Bone marrow (tissue), 2 donors: ENCODE results near the gene IQSEC1.

Experiments
- DNase-seq, 2 donors: peaks; one replicate each; lab custom pipeline; 2025; lab: John Stamatoyannopoulos, UW

The IQSEC1 gene

DNA sequence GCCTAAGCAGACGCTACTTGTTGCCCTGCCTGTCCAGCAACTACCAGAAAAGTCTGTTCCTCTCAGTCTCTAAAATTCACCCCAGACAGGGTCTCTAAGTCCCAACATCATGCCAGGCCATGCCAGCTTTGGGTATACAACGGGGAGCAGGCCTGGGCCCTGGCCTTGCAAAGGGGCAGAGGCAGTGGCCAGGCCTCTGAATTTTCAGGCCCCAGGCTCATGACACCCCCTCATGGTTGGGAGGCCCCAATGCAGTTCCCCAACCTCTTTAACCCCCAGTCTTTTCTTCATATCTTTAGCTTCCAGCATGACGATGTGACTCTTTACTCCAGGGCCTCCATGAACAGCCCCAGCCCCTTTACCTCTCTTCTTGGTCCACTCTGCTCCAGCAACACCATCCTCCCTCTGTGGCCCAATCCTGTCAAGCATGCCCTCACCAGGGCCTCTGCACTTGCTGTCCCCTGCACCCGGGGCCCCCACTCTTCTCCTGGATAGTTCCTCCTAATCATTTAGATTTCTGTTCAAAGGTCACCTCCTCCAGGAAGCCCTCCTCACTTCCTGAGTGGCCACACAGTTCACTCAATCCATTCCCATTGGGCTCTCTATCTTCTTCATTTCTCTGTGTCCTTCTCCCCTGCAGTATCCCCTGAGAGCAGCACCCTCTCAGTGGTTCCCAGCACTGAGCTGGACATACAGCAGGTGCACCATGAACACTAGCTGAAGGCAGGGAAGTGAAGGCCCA is 4.8 kb downstream of the IQSEC1 start:
- DNase-seq = no peak

DNA sequence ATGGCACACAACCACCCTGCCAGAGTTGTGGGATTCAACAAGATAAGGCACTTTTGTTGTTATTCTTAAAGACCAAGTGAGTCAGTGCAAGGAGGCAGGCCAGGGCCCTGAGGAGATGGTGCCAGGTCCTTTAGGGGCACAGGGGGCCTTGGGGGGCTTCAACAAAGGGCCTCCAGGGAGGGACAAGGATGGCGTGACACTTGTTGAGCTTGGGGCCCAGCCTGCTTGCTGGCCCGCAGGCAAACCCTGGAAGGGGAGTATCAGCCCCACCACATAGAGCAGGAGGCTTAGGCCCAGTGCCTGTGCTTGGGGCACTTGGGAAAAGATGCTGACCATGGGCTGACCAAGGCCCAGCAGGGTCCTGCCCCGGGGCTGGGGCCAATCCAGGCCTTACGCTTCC is 5.5 kb downstream of the IQSEC1 start:
- no peak for DNase-seq

DNA sequence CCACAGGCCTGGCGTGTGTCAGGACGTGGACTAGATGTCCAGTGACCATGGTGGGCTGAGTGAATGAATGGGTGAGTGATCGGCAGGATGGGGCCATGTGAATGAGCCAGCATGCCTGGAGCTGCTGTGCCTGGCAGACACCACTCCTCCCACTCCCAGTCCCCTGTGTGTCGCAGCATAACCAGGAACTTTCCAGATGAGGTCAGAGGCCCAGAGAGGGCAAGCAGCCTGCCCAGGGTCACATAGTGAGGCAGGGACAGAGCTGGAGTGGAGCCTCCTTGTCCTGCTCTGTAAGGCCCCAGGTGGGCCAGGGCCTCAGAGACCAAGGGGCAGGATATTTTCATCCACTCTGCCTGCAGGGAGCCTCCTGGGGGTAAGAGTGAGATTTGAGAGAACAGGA is 6.4 kb downstream of the IQSEC1 start:
- DNase-seq = no peak

DNA sequence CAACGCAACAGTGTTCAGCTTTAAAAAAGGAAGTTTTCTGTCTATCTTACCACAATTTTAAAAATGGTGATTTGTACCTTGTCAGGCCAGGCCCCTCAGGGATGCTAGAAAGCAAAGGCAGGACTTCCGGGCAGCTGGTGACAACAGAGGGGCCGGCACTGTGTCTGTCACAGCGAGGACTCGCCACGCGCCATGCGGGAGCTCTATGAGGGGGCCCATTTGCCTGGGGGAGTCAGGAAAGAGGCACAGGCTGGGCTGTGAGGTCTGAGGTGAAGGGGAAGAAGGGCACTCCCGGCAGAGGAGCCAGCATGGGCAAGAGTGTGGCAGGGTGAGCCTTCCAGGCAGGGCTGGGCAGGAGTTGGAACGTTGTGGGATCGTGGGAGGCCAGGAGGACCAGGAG is 7.0 kb downstream of the IQSEC1 start:
- no peak for DNase-seq

DNA sequence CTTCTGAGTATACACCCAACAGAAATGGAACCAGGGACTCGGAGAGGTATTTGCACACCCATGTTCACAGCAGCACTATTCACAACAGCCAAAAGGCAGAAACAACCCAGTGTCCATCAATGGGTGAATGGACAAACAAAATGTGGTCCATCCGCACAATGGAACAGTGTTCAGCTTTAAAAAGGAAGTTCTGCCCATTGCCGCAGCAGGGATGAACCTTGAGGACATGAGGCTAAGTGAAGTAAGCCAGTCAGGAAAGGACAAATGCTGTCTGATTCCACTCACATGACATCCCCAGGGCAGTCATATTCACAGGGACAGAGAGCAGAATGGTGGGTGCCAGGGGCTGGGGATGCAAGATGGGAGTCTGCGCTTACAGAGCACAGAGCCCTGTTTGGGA is 7.5 kb downstream of the IQSEC1 start:
- no peak for DNase-seq

DNA sequence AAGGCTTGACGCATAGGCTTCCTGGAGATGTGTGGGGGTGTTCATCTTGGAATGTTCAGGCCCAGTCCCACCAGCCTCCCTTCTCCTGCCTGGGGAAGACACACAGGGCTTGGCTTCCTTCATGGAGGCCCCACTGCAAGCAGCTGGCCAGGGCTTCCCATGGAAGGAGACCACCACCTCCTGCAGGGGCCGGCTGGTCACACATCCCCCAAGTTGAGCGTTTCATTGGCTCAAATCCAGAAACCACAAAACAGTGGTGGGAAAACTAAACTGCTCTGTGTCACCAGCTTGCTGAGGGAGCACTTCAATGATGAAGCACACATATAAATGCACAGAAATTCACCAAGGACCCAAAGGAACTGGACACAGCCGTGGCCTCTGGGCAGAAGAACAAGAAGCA is 8.3 kb downstream of the IQSEC1 start:
- DNase-seq = no peak

DNA sequence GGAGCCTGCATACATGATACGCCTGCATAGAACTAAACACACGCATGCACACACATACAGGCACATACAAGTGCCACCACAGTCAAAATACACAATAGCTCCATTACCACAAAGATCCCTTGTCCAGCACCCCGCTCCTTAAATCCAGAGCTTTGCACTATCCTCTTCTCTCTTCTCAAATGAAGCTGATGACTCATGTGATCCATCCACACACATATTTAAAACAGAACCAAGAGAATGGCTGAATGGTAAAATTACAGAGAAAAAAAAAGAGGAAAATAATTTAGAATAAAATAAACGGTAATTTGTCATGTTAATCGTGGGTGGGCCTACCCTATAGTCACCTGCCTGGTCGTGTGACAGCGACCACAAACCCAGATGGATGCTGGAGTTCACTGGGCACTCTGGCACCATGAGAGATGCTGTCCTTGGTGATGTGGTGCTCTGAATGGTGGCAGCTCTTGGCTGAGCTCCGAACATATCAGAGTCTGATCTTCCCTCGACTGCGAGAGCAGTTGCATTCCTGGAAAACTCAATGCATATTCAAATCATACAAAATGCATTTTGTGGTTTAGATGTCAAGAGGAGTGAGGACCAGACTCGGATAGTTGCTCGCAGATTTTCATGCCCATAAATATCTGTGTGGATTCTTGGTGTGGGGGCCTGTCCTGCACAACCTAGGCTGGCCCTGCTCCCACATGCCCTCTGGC is 8.9 kb downstream of the IQSEC1 start:
- DNase-seq = no peak

DNA sequence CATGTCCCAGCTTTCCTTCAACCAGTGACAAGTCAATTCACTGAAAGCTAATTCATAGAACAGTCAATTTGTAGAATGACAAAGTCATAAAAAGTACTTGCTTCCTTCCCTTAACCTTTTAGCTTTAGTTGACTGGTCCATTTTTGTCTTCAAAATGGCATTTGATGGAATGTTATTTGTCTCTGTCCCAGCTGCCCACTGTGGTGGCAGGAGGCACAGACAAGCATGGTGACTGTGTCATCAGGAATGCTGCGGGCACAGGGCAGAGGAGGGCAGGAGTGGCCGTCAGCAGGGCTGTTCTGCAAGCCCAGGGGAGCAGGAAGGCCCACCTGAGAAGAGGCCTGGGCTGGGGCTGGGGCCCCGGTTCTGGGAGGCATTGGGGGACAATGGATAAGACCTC is 10.0 kb downstream of the IQSEC1 start:
- DNase-seq = no peak

DNA sequence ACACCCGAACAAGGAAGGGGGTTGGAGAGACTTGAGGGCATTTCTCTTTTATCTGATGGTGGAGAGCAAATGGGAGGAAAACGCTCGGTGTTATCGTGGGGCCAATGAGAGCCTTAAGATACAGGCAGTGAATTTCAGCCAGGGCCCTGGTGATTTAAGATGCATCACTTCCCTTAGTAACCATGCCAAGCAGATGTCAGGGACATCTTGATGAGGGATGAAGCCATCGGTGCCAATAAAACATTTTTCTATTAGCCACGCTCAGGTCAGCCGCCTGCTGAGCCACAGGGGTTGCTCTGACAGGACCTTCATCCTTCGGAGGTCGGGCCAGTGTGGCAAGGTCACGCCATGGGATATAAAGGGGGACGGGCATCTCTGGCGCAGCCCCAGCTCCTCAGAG is 10.6 kb downstream of the IQSEC1 start:
- DNase-seq = no peak

DNA sequence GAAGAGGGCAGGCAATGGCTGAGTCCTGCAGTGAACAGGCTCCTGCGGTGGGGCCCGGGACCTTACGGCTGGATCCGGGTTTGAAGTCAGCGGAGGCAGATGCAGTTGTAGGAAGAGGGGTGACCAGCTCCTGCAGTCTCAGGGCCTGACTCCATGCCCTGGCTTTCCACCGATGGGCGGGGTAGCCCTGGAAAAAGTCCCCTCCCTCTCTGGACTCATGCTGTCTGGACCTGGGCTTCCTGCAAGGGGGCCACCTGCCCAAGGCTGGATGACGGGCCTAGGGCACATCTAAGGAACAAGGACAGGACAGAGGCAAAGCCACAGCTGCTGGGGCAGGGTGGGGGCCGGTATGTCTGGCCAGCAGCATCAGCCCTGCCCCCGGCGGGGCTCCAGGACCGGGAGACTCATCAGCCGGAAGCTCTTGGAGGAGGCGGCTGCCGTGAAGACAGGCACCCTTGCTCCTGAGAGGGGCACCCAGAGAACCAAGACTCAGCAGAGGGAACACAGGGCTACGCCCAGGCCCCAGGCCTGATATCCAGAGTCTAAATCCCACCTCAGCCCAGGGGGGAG is 12.8 kb downstream of the IQSEC1 start:
- DNase-seq = no peak

DNA sequence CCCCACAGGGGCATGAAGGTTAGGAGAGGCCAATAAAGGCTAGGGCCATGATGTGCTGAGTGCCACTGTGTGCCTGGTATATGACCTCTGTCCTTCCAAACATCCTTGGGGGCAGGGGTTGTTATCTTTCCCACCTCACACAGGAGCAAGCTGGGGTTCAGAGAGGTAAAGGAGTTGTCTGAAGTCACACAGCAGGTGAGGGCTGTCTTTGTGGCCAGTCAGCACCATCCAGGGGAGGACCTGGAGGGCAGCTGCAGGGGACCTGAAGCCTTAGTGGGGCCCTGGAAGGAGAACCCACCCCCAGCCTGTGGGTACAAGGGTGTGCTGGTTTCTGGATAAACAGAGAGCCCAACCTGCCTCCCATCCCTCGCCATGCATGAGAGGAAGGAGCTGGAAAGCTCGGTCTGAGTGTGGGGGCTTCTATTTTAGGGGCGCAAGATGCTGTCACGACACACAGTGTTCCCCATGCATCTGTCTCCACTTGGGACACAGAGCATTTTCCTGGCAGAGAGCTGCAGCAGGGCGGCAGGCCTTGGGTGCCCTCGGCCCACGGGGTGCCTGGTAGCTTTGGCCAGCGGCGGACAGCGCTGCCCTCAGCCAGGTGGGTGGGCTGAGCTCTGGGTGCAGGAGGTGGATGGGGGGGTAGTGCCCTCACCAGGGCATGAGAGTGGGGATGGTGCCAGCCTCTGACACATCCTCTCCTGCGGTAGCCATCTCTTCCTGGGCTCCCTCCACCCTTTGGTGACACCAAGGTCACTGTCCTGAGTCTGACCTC is 14.7 kb downstream of the IQSEC1 start:
- no peak for DNase-seq

DNA sequence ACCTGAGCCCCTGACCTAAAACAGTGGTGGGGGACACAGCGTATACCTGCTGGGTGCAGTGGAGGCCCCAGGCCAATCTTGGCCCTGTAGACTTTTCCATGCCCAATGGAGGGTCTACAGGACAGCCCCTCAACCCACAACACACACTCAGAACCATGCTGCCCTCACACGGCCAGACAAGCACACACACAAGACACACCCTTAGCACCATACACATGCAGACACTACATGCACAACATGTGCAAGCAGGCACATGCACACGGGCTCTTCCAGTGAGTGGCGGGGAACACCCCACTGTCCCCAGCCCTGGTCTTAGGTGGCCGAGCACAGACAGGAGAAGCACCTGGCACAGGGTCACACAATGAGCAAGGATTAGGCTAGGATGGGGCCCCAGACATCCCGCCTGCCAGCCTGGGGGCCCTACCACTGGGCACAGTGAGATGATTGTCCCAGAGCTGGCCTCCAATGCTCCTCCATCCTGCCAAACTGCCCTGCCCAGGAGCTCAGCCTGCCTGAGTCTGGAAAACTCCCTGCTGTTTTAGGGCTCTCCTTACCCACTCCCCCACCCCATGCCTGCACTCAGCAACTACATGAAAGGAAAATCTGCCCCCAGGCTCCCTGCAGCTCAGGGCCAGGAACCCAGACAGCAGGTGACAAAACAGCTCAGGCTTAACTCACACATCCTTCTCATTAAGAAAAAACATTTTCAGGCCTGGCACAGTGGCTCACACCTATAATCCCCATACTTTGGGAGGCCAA is 15.8 kb downstream of the IQSEC1 start:
- no peak for DNase-seq

DNA sequence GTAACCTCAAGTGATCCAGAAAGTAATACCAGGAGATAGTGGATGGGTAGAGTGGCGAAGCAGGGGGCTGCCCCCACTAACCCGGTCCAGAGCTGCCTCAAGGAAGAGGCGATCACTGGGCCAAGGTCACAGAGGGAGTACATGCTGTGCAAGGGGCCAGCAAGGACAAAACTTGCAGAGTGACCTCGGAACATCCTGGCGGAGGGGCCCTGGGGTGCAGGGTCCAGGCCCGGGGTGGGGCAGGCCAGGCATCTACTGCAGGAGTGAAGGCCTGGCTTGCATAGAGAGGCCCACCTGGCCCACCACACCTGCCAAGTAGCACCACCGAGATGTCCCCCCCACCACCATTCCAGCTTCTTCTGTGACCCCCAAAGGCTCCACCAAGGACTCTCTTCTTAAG is 17.6 kb downstream of the IQSEC1 start:
- DNase-seq = no peak

DNA sequence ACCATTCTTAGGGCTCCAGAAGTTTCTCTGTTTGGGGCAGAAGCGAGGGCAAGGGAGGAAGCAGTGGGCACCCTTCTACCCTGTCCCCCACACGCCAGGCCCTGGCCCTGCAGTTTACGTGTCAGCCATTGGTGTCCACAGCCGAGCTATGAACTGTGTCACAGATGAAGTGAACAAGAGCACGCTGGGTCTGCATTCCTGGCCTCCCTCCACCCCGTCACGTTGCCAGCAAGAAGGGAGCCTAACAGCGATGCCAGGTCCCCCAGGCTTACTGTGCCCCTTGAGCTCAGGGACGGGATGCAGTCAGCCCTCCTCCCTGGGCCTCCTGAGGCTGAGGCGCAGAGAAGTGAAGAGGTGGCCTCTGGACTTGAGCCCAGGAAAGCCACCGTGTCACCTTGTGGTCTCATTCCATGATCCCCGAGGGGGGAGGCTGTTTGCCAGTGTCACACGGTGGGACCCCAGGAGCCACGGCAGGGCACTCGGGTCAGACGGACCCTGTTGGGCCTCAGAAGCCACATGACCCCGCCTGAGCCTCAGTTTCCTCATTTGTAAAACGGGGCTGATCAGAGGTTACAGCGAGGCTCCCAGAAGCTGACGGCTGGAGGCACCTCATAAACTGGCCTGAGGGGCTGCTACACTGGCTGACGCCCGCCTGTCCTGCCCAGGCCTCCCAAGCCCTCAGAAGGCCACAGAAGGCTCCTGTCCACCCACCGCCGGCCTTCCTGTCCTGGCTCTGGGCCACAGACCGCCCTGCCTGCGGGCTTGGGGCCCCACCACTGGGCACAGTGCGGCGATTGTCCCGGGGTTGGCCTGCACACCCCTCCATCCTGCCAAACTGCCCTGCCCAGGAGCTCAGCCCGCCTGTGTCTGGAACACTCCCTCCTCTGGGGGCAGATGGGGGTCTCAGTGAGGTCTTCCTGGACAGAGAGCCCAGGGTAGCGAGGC is 18.6 kb downstream of the IQSEC1 start:
- DNase-seq = no peak

DNA sequence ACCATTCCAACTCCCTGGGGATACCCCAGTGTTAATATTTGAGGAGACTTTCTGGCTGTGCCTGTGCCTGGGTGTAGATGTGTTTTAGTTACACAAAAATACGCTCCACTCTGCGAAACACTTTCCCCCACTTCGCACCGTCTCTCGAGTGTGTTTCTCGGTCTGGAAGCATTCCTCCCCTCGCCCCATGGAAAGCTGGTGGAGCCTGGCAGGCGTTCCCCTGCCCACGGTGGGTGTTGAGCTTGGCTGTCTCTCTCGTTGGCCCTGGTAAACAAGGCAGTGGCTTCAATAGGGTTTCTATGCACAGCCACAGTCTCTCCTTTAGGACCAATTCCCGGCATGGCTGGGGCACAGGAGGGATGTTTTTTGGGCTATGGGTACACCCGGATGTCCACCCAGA is 19.3 kb downstream of the IQSEC1 start:
- no peak for DNase-seq

DNA sequence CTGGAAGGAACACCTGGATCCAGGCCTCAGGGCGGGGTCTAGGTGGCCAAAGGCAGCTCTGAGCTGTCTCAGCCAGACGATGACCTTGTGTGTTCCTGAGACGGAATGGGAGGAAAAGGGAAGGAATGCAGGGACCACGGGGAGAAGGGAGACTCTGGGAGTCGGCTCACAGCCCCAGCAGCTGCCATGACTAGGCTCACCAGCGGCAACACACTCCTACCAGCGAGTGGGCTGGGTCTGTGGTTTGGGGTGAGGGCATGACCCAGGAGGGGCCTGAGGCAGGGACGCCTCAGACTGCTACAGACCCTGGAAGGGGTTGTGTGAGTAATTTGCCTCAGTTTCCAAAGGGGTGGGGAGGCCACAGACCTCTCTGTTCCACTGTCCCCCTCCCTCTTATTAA is 19.8 kb downstream of the IQSEC1 start:
- no peak for DNase-seq

DNA sequence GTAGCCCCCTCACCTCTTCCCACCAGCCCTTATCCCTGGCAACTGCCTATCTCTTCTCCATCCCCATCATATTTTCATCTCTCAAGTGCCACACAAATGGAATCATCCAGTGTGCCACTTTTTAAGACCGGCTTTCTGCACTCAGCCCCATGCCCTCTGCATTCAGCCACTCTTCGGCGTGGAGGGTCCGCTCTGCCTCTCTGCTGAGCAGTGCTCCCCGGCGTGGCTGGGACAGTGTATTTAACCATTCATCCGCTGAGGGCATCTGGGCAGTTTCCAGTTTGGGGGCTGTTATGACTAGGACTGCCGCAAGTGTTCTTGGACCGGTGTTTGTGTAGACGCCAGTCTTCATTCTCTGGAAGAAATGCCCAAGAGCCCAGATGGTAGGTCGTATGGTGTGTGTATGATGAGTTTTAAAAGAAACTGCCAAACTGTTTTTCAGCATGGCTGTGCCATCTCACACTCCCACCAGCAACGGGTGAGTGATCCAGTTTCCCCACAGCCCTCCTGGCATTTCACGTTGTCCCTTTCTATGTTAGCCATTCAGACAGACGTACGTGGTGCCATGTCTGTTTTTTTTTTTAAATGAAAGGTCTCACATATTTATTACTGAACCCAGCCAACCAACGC is 20.9 kb downstream of the IQSEC1 start:
- DNase-seq = no peak

DNA sequence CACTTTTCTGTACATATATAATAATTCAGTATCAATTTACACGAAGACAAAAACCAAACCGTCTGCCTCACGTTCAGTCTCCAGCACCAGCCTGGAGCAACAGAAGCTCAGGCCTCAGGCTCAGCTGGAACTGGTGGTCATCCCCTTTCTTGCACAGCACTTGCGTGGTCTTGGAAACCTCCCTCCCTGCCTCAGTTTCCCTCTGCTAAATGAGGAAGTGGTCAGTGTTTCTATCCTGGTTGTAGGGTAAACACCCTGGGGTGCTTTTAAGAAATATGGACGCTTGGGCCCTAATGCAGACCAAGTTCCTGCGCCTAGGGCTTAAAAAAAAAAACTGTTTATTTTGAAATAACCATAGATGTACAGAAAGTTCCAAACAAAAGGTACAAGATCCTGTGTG is 21.6 kb downstream of the IQSEC1 start:
- no peak for DNase-seq

DNA sequence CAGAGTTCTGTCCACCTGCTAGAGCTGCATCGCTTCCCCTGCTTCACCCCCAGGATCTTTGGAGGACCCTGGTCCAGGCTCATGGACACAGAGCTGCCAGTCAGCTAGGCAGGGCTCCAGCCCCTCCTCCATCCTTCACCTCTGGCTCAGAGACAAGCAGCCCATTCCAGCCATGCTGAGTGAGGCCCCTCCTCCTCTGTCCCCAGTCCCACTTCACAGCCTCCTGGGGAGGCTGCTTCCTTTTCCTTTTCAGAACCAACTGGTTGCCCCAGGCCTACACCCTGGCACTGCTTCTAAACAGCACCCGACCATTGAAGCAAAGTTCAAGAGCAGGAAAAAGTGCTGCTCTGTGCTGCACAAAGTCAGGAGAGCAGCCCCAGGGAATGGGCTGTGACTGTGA is 22.2 kb downstream of the IQSEC1 start:
- no peak for DNase-seq

DNA sequence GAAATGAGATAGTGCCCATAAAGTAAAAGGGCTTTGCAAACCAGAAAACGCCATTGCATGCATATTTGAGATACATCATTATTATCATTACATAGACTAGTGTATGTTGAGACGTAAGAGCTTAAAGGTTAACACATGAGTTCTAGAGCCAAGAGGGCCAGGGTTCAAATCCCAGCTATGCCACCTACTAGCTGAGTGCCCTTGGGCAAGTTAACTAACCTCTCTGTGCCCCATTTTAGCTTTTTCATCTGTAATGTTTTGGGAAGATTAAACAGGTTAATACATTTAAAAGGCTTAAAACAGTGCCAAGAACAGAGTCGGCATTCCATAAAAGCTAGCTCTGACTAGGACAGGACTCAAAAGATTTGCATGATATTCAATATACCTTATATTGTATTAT is 22.8 kb downstream of the IQSEC1 start:
- no peak for DNase-seq
